Stomach (tissue), 4 donors: ENCODE results near the gene PDLIM3.

Experiments
- POLR2A ChIP-seq, 4 donors: fragments of 450-650 bp; IDR thresholded peaks; one replicate each; pipeline ENCODE4 v1.6.1; 2016; ENCODE audit warnings: antibody characterized with exemption in 4 of 4, control low read depth in 2 of 4, mild to moderate bottlenecking in 1 of 4, moderate library complexity in 1 of 4
- TF ChIP-seq, protein P1 (sequence below), 7 experiments: fragments of 450-650 bp in 4 of 7; fragments of 200-600 bp in 3 of 7; sonication (generic) in 3 of 7; IDR thresholded peaks; one replicate each; pipeline ENCODE4 v1.5.1; 2016 to 2019; ENCODE audit warnings: antibody characterized with exemption in 7 of 7, control low read depth in 2 of 7, mild to moderate bottlenecking in 1 of 7

GRCh38 chr4:185500035-185500434 is 35.3 kb downstream of the PDLIM3 start:
- TF ChIP-seq POLR2A (IDR thresholded peaks at IDR 0.05) = no peak
- TF ChIP-seq, protein P1, sequence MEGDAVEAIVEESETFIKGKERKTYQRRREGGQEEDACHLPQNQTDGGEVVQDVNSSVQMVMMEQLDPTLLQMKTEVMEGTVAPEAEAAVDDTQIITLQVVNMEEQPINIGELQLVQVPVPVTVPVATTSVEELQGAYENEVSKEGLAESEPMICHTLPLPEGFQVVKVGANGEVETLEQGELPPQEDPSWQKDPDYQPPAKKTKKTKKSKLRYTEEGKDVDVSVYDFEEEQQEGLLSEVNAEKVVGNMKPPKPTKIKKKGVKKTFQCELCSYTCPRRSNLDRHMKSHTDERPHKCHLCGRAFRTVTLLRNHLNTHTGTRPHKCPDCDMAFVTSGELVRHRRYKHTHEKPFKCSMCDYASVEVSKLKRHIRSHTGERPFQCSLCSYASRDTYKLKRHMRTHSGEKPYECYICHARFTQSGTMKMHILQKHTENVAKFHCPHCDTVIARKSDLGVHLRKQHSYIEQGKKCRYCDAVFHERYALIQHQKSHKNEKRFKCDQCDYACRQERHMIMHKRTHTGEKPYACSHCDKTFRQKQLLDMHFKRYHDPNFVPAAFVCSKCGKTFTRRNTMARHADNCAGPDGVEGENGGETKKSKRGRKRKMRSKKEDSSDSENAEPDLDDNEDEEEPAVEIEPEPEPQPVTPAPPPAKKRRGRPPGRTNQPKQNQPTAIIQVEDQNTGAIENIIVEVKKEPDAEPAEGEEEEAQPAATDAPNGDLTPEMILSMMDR (IDR thresholded peaks at IDR 0.05) = no peak
